NCI-H2196 treated with DMSO at 0.1 percent for 48 hours (cell line): Measurements from ENCODE around the gene ENOX1.
"Not testable (repeated sequence)": the region's sequence is repeated elsewhere in the genome, so short reads cannot be mapped to it uniquely, and the experiment has no call there.

Experiments used
- DNase-seq: peaks from one replicate; lab custom pipeline; 2025; ENCODE audit not compliant: unreplicated experiment; lab: John Stamatoyannopoulos, UW

ENOX1 gene

DNA sequence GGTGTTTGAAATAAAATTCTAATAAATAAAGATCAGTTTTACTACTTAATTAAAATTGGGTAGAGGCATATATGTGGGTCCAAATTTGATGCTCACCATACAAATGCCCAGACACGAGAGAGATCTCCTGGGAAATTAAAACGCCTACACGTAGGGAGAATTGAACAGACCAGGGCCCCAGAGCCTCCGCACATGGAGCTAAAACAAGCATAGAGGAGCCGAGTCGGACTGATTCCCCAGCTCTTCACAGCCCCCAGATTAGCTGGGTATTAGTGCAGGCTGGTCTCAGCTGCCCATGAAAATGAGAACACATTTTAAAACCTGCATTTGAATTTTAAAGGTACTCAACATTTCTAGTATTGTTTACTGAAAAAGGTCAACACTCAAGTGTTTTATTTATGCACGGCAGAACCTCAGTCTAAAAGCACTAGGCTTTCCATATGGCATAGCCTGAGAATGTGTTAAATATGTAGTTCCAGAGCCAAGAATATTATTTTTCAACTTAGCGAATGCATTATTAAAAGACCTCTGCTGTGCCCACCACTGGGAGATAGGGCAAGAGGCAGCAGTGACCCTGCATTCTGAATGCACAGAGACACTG lies 344.8 kb downstream of the ENOX1 start:
- DNase-seq, result no peak

GRCh38 chr13:43441464-43441863 lies 345.3 kb downstream of the ENOX1 start:
- DNase-seq, result no peak

- no peak for DNase-seq
These were observed 352.6 kb downstream of the ENOX1 start for GRCh38 chr13:43434191-43434590.

GRCh38 chr13:43433691-43434141 lies 353.1 kb downstream of the ENOX1 start:
- DNase-seq, result no peak

DNA sequence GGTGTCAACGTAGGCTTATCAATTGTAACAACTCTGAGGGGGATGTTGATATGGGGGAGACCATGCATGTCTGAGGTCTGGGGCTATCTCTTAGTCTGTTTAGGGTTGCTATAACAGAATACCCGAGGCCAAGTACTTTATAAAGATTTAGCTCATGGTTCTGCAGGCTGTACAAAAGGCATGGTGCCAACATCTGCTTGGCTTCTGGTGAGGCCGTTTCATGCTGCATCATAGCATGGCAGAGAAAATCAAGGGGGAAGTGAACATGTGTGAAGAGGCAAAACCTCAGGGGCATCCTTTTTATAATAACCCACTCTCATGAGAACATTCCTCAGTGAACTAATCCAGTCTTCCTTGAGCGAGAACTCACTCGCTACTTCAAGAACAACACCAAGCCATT lies 353.8 kb downstream of the ENOX1 start:
- DNase-seq, result no peak

DNA sequence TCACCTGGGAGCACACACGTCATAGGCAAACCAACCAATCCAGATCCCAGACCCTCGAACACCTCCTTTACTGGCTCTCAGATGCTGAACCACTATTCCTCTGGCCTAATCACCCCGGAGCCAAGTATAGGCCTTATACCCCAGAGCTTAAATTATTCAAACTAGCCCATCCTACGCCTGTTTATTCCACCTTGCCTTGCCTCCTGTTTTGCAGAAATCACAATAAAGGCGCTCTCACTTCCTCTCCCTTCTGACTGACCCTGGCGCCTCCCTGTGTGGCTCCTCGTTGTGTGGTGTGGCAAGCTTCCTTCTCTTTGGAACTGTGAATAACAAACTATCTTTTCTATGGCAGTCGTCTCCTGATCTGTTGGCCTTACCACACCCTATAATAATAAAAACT lies 354.9 kb downstream of the ENOX1 start:
- no peak for DNase-seq

- no peak for DNase-seq
These were observed 355.5 kb downstream of the ENOX1 start for GRCh38 chr13:43431290-43431716.

- DNase-seq, result no peak
These were observed 358.1 kb downstream of the ENOX1 start for GRCh38 chr13:43428545-43429296.

DNA sequence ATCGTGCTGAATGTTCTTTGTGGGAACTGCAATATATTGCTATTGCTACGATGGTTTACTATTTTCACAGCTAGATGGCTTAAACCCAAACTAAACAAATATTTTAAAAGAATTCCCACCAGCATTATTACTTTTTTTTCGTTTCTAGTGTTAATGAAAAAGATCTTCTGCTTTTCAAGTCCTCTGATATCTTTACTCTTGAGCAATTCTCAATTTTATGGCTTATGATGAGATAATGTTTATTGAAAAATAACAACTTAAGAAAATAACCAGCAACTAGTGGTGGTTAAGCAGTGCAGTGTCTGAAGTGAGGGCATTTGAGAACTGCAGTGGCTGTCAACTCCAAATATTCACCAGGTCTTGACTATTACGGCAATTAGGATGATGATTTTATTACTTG lies 360.4 kb downstream of the ENOX1 start:
- no peak for DNase-seq

- no peak for DNase-seq
These were observed 361.5 kb downstream of the ENOX1 start for GRCh38 chr13:43425234-43425633.

DNA sequence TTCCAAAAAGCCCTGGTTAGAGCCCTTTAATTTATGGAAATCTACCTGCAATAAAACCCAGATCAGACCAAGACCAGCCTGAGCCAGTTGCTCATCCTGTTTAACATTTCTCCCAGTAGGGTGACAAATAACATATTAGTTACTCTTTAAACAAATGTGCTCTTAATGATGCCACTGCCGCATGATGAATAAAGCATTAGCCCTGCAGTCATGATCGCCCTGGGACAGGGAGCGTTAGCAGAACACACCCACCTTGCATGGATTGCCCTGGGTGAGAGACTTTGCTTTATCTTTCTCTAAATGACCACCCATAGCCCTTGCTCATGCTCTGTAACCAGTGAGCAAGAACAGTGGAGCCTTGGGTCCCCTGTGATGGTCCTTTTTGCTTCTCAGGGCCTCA lies 362.4 kb downstream of the ENOX1 start:
- no peak for DNase-seq

GRCh38 chr13:43422116-43422515 lies 364.7 kb downstream of the ENOX1 start:
- DNase-seq, result no peak

- not testable (repeated sequence) for DNase-seq
These were observed 369.9 kb downstream of the ENOX1 start for GRCh38 chr13:43416842-43417241.

DNA sequence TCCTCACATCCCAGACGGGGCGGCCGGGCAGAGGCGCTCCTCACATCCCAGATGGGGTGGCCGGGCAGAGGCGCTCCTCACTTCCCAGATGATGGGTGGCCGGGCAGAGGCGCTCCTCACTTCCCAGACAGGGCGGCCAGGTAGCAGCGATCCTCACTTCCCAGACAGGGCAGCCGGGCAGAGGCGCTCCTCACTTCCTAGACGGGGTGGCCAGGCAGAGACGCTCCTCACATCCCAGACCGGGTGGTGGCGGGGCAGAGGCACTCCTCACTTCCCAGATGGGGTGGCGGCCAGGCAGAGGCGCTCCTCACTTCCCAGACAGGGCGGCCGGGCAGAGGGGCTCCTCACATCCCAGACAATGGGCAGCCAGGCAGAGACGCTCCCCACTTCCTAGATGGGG lies 370.4 kb downstream of the ENOX1 start:
- not testable (repeated sequence) for DNase-seq

GRCh38 chr13:43415903-43416391 lies 370.8 kb downstream of the ENOX1 start:
- not testable (repeated sequence) for DNase-seq

GRCh38 chr13:43414111-43414510 lies 372.7 kb downstream of the ENOX1 start:
- no peak for DNase-seq

DNA sequence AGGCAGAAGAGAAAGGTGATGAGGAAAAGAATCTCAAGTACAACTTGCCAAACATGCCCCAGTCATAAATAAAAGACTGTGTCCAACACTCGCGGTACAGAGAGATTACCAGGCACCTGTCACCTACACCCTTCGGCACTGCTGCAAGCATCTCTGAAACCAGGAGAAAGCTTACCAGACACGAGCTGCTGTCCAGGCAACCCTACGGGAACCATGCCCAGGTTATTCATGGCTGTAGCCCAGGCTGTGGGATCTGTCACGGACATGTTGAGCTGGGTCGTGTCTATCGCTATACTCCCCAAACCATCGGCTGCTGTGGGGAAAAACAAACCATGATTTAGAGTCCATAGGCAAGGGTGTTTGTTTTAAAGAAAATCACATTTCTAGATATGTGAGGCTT lies 375.0 kb downstream of the ENOX1 start:
- no peak for DNase-seq

- DNase-seq, result no peak
These were observed 375.6 kb downstream of the ENOX1 start for GRCh38 chr13:43411211-43411610.

- DNase-seq, result no peak
These were observed 378.5 kb downstream of the ENOX1 start for GRCh38 chr13:43408274-43408673.

- DNase-seq, result no peak
These were observed 379.7 kb downstream of the ENOX1 start for GRCh38 chr13:43407023-43407581.

GRCh38 chr13:43405457-43405856 lies 381.3 kb downstream of the ENOX1 start:
- no peak for DNase-seq

GRCh38 chr13:43402380-43402779 lies 384.4 kb downstream of the ENOX1 start:
- no peak for DNase-seq
